ENCODE data around the gene KRT6B.
"Not testable (repeated sequence)": the region's sequence is repeated elsewhere in the genome, so short reads cannot be mapped to it uniquely, and the experiment has no call there.

The KRT6B gene

DNA sequence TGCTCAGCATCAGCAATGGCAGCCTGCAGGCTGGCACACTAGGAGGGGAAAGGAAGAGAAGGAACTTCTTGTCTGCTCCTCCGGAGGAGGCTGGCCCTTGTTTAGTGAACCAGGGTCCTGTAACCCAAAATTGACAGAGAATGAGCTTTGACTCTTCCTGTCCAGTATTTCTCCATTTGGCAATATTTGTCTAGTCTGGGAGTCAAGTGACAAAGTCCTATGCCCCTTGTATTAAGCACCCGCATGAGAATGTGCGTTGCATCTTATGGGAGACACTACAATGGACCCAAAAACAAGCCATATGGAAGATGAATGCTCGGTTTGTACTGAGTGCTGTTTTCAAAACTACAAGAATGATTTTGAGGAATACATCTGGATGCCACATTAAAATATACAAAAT, 17.9 kb upstream of the KRT6B start:
- DNase-seq (ENCODE audit: low spot score) = no peak

GRCh38 chr12:52464897-52465296, 13.0 kb upstream of the KRT6B start:
- no peak for DNase-seq (ENCODE audit: low spot score)

DNA sequence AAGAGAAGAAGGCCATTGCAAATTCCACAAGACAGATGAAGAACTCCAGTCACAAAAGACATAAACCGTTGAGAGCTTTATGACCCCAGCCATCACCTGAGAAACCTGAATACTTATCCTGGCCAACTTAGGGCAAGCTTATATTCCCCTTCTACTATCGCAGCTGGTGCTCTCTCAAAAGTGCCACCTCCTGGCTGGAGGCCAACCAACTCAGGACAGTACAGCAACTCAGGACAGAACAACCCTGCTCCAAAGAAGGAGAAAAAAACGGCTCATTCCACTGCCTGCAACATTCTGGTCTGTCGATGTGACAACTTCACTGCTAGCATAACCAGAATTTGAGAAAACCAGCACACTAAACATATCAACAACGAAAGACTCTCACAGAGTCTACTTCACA, 9.7 kb upstream of the KRT6B start:
- DNase-seq (ENCODE audit: low spot score) = no peak

GRCh38 chr12:52458861-52459260, 6.9 kb upstream of the KRT6B start:
- no peak for DNase-seq (ENCODE audit: low spot score)

DNA sequence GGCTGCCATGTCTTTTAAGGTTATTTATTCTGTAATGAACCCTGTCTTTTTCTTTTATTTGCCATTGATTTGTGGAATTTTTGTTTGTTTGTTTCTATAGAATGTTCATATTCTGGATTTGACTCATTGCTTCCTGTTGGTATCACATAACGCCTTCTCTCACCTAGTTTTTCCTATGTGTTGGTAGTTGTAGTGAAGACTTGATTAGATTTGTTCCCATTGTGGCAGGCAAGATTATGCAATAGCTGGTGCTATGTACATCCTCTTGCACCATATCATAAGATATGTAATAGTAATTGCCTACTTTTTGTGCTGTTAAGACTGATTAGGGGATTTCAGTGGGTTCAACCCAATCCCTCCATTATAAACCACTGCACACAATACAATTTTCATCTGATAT, 3.9 kb upstream of the KRT6B start:
- no peak for DNase-seq (ENCODE audit: low spot score)

- DNase-seq (ENCODE audit: low spot score) = peak; percentile 57
These were observed 2.7 kb upstream of the KRT6B start for GRCh38 chr12:52454411-52455201.

DNA sequence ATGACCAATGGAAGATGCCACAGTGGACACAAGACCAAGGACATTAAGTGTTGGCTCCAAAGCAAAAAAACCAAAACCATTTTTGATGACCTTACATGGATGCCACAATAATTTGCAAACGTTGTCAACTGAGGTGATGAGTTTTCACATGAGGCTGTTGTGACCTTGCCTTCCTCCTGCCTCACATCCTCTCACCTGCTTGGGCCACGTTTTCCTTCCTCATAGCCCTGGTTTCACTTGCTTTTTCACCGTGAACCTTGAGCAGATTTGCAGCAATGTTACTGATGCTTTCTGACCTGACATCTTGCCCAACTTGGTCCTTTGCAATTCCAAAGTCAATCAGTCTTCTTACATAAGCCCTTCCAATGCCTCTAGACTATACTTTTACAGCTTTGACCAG, 3.7 kb downstream of the KRT6B start:
- DNase-seq (ENCODE audit: low spot score) = no peak

- DNase-seq (ENCODE audit: low spot score) = not testable (repeated sequence)
These were observed 4.8 kb downstream of the KRT6B start for GRCh38 chr12:52447196-52447595.

GRCh38 chr12:52446367-52447045, 5.4 kb downstream of the KRT6B start:
- no peak for DNase-seq (ENCODE audit: low spot score)

DNA sequence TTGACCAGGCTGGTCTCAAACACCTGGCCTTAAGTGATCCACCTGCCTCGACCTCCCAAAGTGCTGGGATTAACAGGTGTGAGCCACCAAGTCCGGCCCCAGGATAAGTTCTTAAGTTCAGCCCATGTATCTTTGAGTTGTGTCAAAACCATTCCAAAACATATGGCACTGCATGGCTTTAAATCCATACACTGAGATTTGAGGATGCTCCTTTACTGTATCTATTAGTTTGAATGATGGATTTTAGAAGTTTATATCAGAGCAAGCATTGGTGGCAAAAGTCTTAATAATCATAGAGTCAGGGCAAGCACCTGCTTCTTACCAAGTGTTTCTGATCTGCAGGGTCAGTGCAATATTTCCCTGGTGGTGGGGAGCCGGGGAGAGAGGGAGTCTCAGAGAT, 6.1 kb downstream of the KRT6B start:
- no peak for DNase-seq (ENCODE audit: low spot score)

- DNase-seq (ENCODE audit: low spot score) = no peak
These were observed 7.0 kb downstream of the KRT6B start for GRCh38 chr12:52444647-52445595.

- DNase-seq (ENCODE audit: low spot score) = no peak
These were observed 8.0 kb downstream of the KRT6B start for GRCh38 chr12:52443966-52444365.

DNA sequence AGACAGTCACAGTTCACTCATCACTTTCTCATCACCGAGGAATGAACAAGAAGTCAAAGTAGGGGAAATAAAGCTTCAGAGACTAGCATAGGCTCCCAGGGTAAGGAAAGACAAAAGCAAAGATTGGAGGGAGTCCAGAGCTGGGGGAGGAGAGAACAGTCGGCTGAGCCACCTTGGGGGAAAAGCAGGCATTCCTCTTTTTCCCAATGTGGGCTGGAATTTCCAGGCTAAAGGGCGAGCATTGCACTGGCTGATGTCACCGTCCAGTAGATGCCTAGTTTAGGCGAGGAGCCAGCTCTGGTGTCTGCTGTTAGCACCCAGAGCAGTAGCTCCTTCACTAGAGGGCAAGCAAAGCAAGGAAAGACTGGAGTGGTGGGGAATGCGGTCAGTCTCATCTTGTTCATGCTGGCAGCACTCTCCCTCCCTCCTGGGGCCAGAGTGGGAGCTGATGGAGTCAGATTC, 9.3 kb downstream of the KRT6B start:
- peak; percentile 13 for DNase-seq (ENCODE audit: low spot score)

- DNase-seq (ENCODE audit: low spot score) = no peak
These were observed 10.5 kb downstream of the KRT6B start for GRCh38 chr12:52441320-52441911.

- no peak for DNase-seq (ENCODE audit: low spot score)
These were observed 11.1 kb downstream of the KRT6B start for GRCh38 chr12:52440821-52441319.

DNA sequence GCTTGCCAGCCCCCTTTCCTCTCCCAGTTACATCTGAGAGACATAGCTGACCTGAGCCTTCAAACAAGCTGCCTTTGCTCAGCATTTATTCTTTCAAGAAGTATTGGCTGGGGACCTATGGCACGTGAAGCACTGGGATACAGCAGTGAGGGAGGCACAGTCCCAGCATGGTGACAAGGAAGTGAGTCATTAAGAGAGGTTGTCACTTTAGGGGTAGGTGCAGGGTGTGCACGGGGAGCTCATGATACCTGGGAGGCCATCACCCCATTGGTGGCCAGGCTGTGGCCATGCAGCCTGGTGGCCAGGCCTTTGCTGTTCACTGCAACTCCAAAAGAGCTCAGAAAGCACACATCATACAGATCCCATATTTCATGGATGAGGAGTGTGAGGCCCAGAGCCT, 12.1 kb downstream of the KRT6B start:
- DNase-seq (ENCODE audit: low spot score) = no peak

DNA sequence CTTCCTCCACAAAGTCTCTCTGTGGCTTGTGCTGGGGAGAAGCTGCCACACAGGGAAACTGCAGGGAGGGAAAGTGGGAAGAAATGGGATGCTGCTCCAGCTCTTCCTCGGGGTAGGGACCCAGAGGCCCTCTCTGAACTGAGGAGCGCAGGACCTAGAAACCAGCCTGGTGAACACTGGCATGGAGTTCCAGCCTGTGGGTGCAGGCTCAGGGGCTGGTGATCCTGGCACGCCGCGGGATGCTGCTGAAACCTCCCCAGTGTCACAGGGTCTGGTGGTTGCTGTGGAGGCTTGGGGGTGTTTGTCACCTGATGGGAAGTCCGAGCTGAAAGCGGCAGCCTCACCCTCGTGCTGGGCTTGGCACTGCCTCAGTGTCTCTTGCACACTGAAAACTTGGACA, 12.5 kb downstream of the KRT6B start:
- no peak for DNase-seq (ENCODE audit: low spot score)

DNA sequence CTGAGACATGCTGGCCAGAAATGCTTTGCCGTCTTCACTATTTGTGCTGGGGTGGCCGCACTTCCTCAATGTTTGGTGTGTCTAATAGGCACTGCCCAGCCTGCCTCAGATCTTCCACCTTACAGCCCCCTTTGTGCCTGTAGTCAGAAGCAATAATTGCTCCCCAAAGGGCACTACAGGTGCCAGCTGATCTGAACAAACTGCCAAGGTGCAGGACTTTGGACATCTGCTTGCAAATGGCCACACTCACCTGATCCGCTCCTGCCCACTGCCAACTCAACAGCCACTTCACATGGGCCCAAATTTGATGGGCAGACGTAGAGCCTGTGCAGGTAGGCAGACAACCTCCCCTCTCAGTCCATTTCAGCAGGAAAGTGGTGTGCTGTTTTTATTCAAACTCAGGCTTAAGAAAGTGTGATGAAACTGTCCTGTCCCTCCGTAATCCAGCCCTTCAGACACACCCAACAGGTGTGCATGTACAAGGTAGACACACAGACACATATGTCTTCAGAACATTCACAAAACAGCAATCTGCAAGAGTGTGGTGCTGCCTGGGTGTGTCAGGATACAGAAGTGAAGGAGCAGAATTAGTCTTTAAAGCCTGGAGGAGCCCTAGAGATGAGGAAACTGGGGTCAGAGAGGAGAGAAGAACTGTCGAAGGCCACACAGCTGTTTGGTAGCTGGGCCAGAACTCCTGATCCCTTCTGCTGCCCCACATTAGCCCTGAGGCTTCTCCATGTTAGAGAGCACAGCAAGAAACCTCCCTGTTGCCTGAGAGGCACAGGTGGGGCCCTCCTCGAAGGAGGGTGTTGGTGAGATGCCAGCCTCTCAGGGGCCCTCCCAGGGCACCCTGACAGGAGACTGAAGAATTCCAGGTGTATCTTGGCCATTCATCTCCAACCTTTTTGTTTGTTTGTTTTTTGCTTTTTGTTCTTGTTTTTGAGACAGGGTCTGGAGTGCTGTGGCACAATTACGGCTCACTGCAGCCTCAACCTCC, 13.3 kb downstream of the KRT6B start:
- no peak for DNase-seq (ENCODE audit: low spot score)

GRCh38 chr12:52437508-52437907, 14.4 kb downstream of the KRT6B start:
- no peak for DNase-seq (ENCODE audit: low spot score)

DNA sequence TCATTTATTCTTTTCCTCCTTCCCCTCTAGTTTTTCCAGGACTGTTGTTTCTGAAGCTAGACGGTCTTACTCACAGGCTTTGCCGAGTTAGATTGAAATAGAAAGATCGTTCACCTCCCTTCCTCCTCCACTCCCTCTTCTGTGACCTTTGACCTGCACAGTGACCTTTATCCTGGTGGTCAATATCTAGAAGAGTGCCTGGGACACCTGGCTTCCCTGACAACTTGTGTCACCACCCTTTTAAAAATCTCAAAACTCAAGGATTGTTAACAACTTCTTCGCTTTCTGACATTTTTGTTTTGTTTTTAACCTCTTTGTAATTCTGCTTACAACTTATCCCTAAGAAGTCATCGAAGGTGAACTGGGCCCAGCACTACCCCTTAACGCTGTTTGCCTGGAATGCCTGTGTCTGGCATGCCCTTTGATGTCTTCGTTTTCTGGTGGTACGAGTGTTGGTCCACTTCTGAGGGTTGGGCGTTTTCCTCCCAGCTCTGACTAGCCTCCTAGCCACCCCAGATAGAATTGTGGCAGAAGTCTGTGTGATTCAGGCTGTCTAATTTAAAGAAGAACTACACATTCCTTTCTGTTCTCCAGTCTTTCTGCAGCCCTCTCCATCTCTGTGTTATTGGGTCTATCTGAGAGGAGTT, 15.0 kb downstream of the KRT6B start:
- no peak for DNase-seq (ENCODE audit: low spot score)
